Upper lobe of right lung (tissue), 1 donor: ENCODE data around the gene DNAH14. TPM values are rescaled to one million over a fixed set of nuclear protein-coding genes. Genes with fewer than 3 reads are reported as not detected.
"Not testable (repeated sequence)": the region's sequence is repeated elsewhere in the genome, so short reads cannot be mapped to it uniquely, and the experiment has no call there.

Experiments used
- ATAC-seq: fragments of 200-7000 bp; cut with Tn5 transposase; one replicate; pipeline ENCODE4 v1.9.1; 2020; ENCODE audit warnings: mild to moderate bottlenecking, moderate library complexity
- DNase-seq: peaks from one replicate; pipeline ENCODE4 v3.0.0-alpha.2; 2020
- H3K27ac ChIP-seq: fragments of 200-600 bp; one replicate; pipeline ENCODE4 v1.8.0; 2022
- H3K27me3 ChIP-seq: fragments of 200-600 bp; one replicate; pipeline ENCODE4 v1.8.0; 2022; ENCODE audit warnings: mild to moderate bottlenecking
- H3K36me3 ChIP-seq: fragments of 200-600 bp; one replicate; pipeline ENCODE4 v1.8.0; 2022
- H3K4me1 ChIP-seq: fragments of 200-600 bp; one replicate; pipeline ENCODE4 v1.8.0; 2022
- H3K4me3 ChIP-seq: fragments of 200-600 bp; one replicate; pipeline ENCODE4 v1.8.0; 2022; ENCODE audit warnings: mild to moderate bottlenecking
- H3K9me3 ChIP-seq: fragments of 200-600 bp; one replicate; pipeline ENCODE4 v1.8.0; 2022
- CTCF ChIP-seq: fragments of 200-600 bp; IDR thresholded peaks from one replicate; pipeline ENCODE4 v1.8.0; 2022; ENCODE audit warnings: antibody characterized with exemption
- intact Hi-C: fragments of 100-400 bp; cut with DNase I; formaldehyde crosslinking; loops from one replicate; pipeline ENCODE4 v1.11.0; 2022
- total RNA-seq: library from RNA; stranded (reverse); fragmentation: NEBNext Ultra II Directional; extraction: Animal tissue kit (Norgen Biotek cat#: 25700); gene quantifications from one replicate; pipeline ENCODE4 v1.2.1, GENCODE V29; 2021
- donor health status: DM: no; HTN: yes; CAD: no; lungs with severe emphysema.

DNAH14 gene
- total RNA-seq, 1 donor from 2014 or later, result 14.9 TPM

DNA sequence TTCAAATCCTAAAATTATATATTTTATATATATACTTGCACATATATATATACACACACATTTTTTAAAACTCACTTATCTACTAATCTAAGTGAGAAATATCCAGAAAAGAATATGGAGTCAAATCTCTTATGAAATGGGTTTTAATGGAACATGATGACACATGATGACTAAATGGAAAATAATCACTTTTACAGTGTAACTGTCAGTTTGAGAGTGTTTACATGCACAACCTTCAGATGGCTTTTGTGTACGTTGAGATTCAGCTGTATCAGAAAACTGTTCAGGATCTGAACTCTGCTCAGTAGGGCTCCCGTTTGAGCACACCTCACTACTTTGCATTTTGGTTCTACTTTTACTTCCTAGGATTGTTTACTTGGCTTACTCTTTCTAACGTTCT lies 189.8 kb downstream of the DNAH14 start:
- H3K4me3 ChIP-seq, result no peak overlapping the region
- no peak overlapping the region for H3K27ac ChIP-seq
- intact Hi-C loops, result no loop called here
- no peaks in the 10 kb centered on the region for H3K36me3 ChIP-seq
- TF ChIP-seq CTCF, result no peak
- H3K9me3 ChIP-seq, result no peaks in the 10 kb centered on the region
- DNase-seq, result no peak
- H3K4me1 ChIP-seq, result no peaks in the 10 kb centered on the region
- no peaks in the 10 kb centered on the region for H3K27me3 ChIP-seq
- ATAC-seq, result no peak

DNA sequence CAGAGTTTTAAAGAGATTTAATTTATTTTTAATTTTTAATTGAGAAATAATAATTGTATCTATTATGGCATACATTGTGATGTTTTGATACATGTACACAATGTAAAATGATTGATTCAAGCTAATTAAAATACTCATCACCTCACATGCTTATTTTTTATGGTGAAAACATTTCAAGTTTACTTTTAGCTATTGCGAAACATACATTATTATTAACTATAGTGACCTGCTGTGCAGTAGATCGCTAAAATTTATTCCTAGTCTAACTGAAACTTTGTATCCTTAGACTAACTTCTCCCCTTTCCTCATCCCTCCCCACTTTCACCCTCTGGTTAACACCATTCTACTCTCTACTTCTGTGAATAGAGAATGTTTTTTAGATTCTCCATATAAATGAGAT lies 191.6 kb downstream of the DNAH14 start:
- intact Hi-C loops, result no loop called here
- Histone ChIP-seq H3K9me3 (no peaks in the 10 kb centered on the region), H3K27ac (no peak overlapping the region), H3K4me1 (no peaks in the 10 kb centered on the region), H3K4me3 (no peak overlapping the region), H3K36me3 (no peaks in the 10 kb centered on the region), H3K27me3 (no peaks in the 10 kb centered on the region)
- DNase-seq (no peak), ATAC-seq (no peak)
- no peak for TF ChIP-seq CTCF

GRCh38 chr1:225131869-225132268 lies 202.4 kb downstream of the DNAH14 start:
- TF ChIP-seq CTCF, result no peak
- ATAC-seq (no peak), DNase-seq (no peak)
- H3K4me3 ChIP-seq, result no peak overlapping the region
- no peaks in the 10 kb centered on the region for H3K9me3 ChIP-seq
- no peaks in the 10 kb centered on the region for H3K36me3 ChIP-seq
- H3K27me3 ChIP-seq, result no peaks in the 10 kb centered on the region
- H3K4me1 ChIP-seq, result no peaks in the 10 kb centered on the region
- intact Hi-C loops, result no loop called here
- H3K27ac ChIP-seq, result no peak overlapping the region

DNA sequence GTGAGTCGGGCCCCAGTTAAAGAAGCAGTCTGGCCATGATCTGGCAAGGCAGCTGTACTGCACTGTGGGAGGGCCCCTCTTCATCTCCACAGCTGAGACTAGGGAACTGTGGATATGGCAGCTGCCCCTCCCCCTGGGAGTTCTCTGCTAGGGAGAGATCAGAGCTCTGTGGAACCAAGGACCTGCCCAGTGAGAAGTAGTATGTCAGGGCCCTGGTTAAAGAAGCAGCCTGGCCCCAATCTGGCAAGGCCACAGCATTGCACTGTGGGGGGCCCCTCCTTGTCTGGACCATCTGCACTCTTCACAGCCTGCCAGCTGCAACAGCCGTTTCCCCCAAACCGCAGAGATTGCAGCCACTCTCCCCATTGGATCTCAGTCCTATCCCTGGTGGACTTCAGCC lies 208.5 kb downstream of the DNAH14 start:
- no peaks in the 10 kb centered on the region for H3K4me1 ChIP-seq
- no peak for TF ChIP-seq CTCF
- DNase-seq (no peak), ATAC-seq (no peak)
- no peaks in the 10 kb centered on the region for H3K9me3 ChIP-seq
- no peak overlapping the region for H3K4me3 ChIP-seq
- intact Hi-C loops, result no loop called here
- no peaks in the 10 kb centered on the region for H3K36me3 ChIP-seq
- no peaks in the 10 kb centered on the region for H3K27me3 ChIP-seq
- H3K27ac ChIP-seq, result no peak overlapping the region

GRCh38 chr1:225143001-225143400 lies 213.5 kb downstream of the DNAH14 start:
- H3K4me1 ChIP-seq, result no peaks in the 10 kb centered on the region
- H3K4me3 ChIP-seq, result no peak overlapping the region
- ATAC-seq, result no peak
- H3K27ac ChIP-seq, result no peak overlapping the region
- intact Hi-C loops, result no loop called here
- no peaks in the 10 kb centered on the region for H3K9me3 ChIP-seq
- no peak for TF ChIP-seq CTCF
- H3K36me3 ChIP-seq, result no peaks in the 10 kb centered on the region
- H3K27me3 ChIP-seq, result no peaks in the 10 kb centered on the region
- no peak for DNase-seq

DNA sequence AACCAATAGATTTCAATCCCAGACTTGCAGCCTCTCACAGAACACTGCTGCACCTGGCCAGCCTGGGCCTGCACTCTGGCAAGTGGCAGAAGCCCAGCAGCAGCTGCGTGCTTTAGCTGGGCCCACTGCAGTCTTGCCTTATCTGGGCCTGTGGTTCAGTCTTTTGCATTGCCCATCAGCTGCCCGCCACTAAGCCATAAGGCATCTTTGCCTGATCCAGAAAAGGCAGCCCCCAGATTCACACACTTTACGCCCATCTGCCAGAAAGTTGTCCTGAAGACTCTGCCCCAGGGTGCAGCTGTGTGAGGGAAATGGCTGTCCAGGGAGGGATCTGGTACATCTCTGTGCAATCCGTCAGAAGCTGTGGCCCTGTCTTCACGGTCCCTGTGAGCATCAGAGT lies 217.0 kb downstream of the DNAH14 start:
- TF ChIP-seq CTCF, result no peak
- H3K4me1 ChIP-seq, result no peaks in the 10 kb centered on the region
- no peaks in the 10 kb centered on the region for H3K27me3 ChIP-seq
- DNase-seq (no peak), ATAC-seq (no peak)
- H3K4me3 ChIP-seq, result no peak overlapping the region
- H3K27ac ChIP-seq, result no peak overlapping the region
- H3K36me3 ChIP-seq, result no peaks in the 10 kb centered on the region
- H3K9me3 ChIP-seq, result no peaks in the 10 kb centered on the region
- intact Hi-C loops, result no loop called here

GRCh38 chr1:225147791-225148190 lies 218.3 kb downstream of the DNAH14 start:
- H3K4me1 ChIP-seq, H3K9me3 ChIP-seq, DNase-seq, H3K27ac ChIP-seq, intact Hi-C loops, ATAC-seq, H3K27me3 ChIP-seq, H3K36me3 ChIP-seq, H3K4me3 ChIP-seq: not testable (repeated sequence)
